ENCODE data around the gene RAP2A. TPM values are rescaled to one million over a fixed set of nuclear protein-coding genes. Genes with fewer than 3 reads are reported as not detected.

Gene RAP2A
- total RNA-seq, 2 experiments from 2014 or later, result 19.8 to 21.5 TPM

DNA sequence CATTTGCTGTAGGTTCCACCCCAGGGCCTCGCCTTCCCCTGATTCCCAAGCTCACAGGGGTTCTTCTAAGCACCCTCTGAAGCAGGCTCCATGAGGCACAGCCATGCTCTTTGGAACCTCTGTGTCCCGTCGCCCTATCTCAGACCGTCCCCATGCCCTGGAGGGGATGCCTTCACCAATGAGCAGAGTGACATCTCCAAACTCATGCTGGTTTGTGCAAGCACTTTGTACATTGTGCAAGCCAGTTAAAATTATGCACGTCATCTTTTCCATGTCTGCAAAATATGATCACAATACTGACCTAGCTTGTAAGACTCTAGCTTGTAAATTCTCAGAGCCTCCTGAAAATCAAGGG is 46.5 kb upstream of the RAP2A start:
- no peaks in the 10 kb centered on the region for H3K27me3 Mint-ChIP-seq
- TF ChIP-seq, protein P1, sequence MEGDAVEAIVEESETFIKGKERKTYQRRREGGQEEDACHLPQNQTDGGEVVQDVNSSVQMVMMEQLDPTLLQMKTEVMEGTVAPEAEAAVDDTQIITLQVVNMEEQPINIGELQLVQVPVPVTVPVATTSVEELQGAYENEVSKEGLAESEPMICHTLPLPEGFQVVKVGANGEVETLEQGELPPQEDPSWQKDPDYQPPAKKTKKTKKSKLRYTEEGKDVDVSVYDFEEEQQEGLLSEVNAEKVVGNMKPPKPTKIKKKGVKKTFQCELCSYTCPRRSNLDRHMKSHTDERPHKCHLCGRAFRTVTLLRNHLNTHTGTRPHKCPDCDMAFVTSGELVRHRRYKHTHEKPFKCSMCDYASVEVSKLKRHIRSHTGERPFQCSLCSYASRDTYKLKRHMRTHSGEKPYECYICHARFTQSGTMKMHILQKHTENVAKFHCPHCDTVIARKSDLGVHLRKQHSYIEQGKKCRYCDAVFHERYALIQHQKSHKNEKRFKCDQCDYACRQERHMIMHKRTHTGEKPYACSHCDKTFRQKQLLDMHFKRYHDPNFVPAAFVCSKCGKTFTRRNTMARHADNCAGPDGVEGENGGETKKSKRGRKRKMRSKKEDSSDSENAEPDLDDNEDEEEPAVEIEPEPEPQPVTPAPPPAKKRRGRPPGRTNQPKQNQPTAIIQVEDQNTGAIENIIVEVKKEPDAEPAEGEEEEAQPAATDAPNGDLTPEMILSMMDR (IDR thresholded peaks at IDR 0.05), result no peak
- DNase-seq, result no peak
- no peak for ATAC-seq
- CTCF ChIA-PET, result interaction anchor here (1.2 to 1.4 kb wide), 2 partner anchors 9 to 277 kb away, joined by 3 to 6 read pairs; no protein-coding TSS in a partner anchor
- intact Hi-C loops (cut with micrococcal nuclease), result no loop called here
- peaks cover 11% of the 10 kb centered on the region for H3K36me3 Mint-ChIP-seq (ENCODE audit: low read depth)
- H3K9me3 Mint-ChIP-seq, result no peaks in the 10 kb centered on the region
- peaks cover 28% of the 10 kb centered on the region for H3K4me1 Mint-ChIP-seq (ENCODE audit: low read depth)
- POLR2A ChIA-PET, result no interaction called here
- H3K27ac Mint-ChIP-seq, result peak overlapping the region; percentile 76
- H3K4me3 Mint-ChIP-seq, result no peak overlapping the region

DNA sequence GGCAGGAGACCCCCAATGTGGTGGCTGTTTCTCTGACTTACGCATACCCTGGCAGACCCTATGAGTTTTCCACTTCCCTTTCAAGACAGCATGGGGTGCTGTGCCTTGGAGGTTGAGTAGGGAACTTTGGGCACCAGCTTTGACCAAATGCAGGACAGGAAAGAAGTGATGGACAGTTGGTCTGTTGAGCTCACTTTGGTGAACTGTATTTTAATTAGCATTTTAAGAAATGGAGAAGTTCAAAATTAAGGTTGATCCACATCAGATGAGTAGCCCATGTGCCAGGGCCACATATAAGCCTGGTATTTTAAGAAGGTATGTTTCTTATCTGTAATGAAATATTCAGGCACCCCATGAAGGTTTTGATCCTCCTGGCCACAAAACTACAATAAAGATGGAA is 46.1 kb upstream of the RAP2A start:
- H3K36me3 Mint-ChIP-seq (ENCODE audit: low read depth), result peaks cover 7% of the 10 kb centered on the region
- POLR2A ChIA-PET, result no interaction called here

DNA sequence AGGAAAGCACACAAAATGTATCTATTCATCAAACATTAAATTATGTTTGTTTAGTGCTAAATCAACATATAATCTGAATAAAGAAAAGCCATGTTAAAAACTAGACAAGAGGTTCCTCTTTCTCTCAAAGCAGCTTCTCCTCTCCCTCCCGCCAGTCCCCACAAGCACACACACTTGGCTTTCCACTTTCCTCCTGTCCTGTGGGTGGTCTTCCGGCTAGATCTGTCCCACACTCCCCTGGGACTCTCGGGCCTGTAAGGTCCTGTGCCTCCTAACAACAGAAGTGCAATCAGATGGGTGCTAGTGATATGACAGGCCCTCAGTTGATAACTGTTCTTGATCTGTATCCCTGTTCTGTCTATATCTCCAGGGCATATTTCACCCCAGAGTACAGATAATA is 45.6 kb upstream of the RAP2A start:
- CTCF ChIA-PET, result no interaction called here
- TF ChIP-seq, protein P1 (IDR thresholded peaks at IDR 0.05), result no peak

More for the DNA sequence above, 46.1 kb upstream of the RAP2A start:
- peaks cover 28% of the 10 kb centered on the region for H3K4me1 Mint-ChIP-seq (ENCODE audit: low read depth)
- intact Hi-C loops (cut with micrococcal nuclease), result no loop called here
- CTCF ChIA-PET, result interaction anchor here (1.4 kb wide), 1 partner anchor 9 kb away, joined by 6 read pairs; no protein-coding TSS in a partner anchor
- no peak overlapping the region for H3K27ac Mint-ChIP-seq
- TF ChIP-seq, protein P1 (IDR thresholded peaks at IDR 0.05), result no peak
- DNase-seq (no peak), ATAC-seq (no peak)
- H3K27me3 Mint-ChIP-seq, result no peaks in the 10 kb centered on the region
- H3K4me3 Mint-ChIP-seq, result no peak overlapping the region
- no peaks in the 10 kb centered on the region for H3K9me3 Mint-ChIP-seq

DNA sequence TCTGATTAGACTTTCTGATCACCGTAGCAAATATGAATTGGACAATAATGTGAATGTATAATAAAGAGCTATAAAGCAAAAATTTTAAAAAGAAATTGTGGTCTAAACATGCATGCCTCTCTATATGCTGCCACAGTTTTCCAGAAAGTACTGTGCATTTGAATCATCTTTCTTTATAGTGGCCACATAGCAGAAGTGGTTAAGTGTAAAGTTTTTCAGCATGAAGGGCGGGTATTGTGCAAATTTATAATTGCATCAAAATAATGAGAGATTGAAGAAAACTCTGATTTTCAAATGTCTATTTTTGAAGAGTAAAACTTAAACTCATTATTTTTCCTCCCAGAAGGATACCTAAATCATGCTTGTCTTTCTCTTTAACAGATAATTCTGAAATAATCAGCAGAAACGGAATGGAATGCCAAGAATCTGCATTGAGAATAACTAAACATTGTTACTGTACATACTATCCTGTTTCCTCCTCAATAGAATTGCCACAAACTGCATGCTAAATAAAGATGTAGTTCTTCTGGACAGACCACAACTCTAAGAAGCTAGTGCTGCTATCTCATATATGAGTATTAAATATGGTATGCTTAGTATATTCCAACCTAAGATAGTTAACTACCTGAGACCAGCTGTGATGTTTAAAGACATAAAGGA is 42.9 kb upstream of the RAP2A start:
- no peak for ATAC-seq
- TF ChIP-seq, protein P1 (IDR thresholded peaks at IDR 0.05), result no peak
- H3K27ac Mint-ChIP-seq, result no peak overlapping the region
- peaks cover 7% of the 10 kb centered on the region for H3K36me3 Mint-ChIP-seq (ENCODE audit: low read depth)
- H3K4me1 Mint-ChIP-seq (ENCODE audit: low read depth), result peaks cover 18% of the 10 kb centered on the region
- H3K4me3 Mint-ChIP-seq, result no peak overlapping the region
- intact Hi-C loops (cut with micrococcal nuclease), result no loop called here
- no peak for DNase-seq
- H3K27me3 Mint-ChIP-seq, result no peaks in the 10 kb centered on the region
- no peaks in the 10 kb centered on the region for H3K9me3 Mint-ChIP-seq
- CTCF ChIA-PET, result interaction anchor here (1.1 to 1.6 kb wide), 2 partner anchors 17 to 282 kb away, joined by 3 to 5 read pairs; no protein-coding TSS in a partner anchor
- POLR2A ChIA-PET, result no interaction called here

More for the DNA sequence above, 45.6 kb upstream of the RAP2A start:
- intact Hi-C loops (cut with micrococcal nuclease), result no loop called here
- Mint-ChIP-seq H3K9me3 (no peaks in the 10 kb centered on the region), H3K27ac (peak overlapping the region; percentile 22), H3K36me3 (ENCODE audit: low read depth) (peaks cover 7% of the 10 kb centered on the region), H3K4me3 (no peak overlapping the region), H3K27me3 (no peaks in the 10 kb centered on the region), H3K4me1 (ENCODE audit: low read depth) (peaks cover 28% of the 10 kb centered on the region)
- POLR2A ChIA-PET, result no interaction called here
- ATAC-seq, result no peak
- no peak for DNase-seq

DNA sequence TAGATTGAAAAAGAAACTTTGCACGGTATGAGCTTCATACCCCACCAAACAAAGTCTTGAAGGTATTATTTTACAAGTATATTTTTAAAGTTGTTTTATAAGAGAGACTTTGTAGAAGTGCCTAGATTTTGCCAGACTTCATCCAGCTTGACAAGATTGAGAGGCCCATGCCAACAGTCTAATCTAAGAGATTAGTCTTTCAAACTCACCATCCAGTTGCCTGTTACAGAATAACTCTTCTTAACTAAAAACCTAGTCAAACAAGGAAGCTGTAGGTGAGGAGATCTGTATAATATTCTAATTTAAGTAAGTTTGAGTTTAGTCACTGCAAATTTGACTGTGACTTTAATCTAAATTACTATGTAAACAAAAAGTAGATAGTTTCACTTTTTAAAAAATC is 41.9 kb upstream of the RAP2A start:
- no peak for ATAC-seq
- POLR2A ChIA-PET, result no interaction called here

More for the DNA sequence above, 41.9 kb upstream of the RAP2A start:
- no peak for DNase-seq
- Mint-ChIP-seq H3K27me3 (no peaks in the 10 kb centered on the region), H3K27ac (no peak overlapping the region), H3K4me1 (ENCODE audit: low read depth) (peaks cover 9% of the 10 kb centered on the region), H3K9me3 (no peaks in the 10 kb centered on the region), H3K4me3 (no peak overlapping the region), H3K36me3 (ENCODE audit: low read depth) (peaks cover 6% of the 10 kb centered on the region)
- intact Hi-C loops (cut with micrococcal nuclease), result no loop called here
- CTCF ChIA-PET, result interaction anchor here (1.1 kb wide), 1 partner anchor 283 kb away, joined by 3 read pairs; no protein-coding TSS in a partner anchor
- TF ChIP-seq, protein P1 (IDR thresholded peaks at IDR 0.05), result no peak

Measured in activated CD8-positive, alpha-beta T cell treated with anti-CD3 and anti-CD28 coated beads for 36 hours (primary cell).